H1 (cell line): ENCODE results near the gene EIF4ENIF1. TPM values are rescaled to one million over a fixed set of nuclear protein-coding genes. Genes with fewer than 3 reads are reported as not detected.

Experiments used
- CTCF ChIA-PET: fragments of 300-600 bp; sonication (Branson Sonifier 250); formaldehyde crosslinking; loops from one replicate; lab custom pipeline; 2021; ENCODE audit not compliant: partially characterized antibody; lab: Charles Lee
- POLR2A ChIA-PET: fragments of 300-600 bp; sonication (Branson Sonifier 250); formaldehyde crosslinking; loops from one replicate; lab custom pipeline; 2021; ENCODE audit warnings: inconsistent platforms; ENCODE audit not compliant: partially characterized antibody; lab: Charles Lee
- DNase-seq, 2 experiments: peaks; one replicate each; pipeline versions ENCODE4 v3.0.0 to v3.0.0-alpha.2; 2010 to 2022; ENCODE audit warnings: low spot score in 2 of 2, low read depth in 1 of 2, mixed read lengths in 1 of 2
- FAIRE-seq: peaks from 2 replicates; lab custom pipeline; 2011; peaks lifted over from hg19 to GRCh38; lab: Jason Lieb, UNC
- H2AFZ ChIP-seq: 2 replicates; pipeline ENCODE4 v1.8.1; 2012; ENCODE audit warnings: low read length, inconsistent platforms
- H2AK5ac ChIP-seq: 2 replicates; pipeline ENCODE4 v1.6.1; 2013; ENCODE audit warnings: low read depth, low read length
- H2BK120ac ChIP-seq: replicated peaks from 2 replicates; pipeline ENCODE3; 2013; ENCODE audit warnings: low read depth, low read length, inconsistent platforms
- H2BK12ac ChIP-seq: 2 replicates; pipeline ENCODE4 v1.6.1; 2013; ENCODE audit warnings: low read depth, low read length
- H2BK15ac ChIP-seq: 2 replicates; pipeline ENCODE4 v1.6.1; 2013; ENCODE audit warnings: low read length
- H2BK20ac ChIP-seq: 2 replicates; pipeline ENCODE4 v1.6.1; 2013; ENCODE audit warnings: low read length
- H2BK5ac ChIP-seq: 2 replicates; pipeline ENCODE4 v1.6.1; 2013; ENCODE audit warnings: low read depth, low read length
- H3K14ac ChIP-seq: 2 replicates; pipeline ENCODE4 v1.6.1; 2013; ENCODE audit warnings: inconsistent platforms; ENCODE audit not compliant: insufficient read length
- H3K18ac ChIP-seq: 2 replicates; pipeline ENCODE4 v1.6.1; 2013; ENCODE audit warnings: low read length; ENCODE audit errors: extremely low read depth
- H3K23ac ChIP-seq: 2 replicates; pipeline ENCODE4 v1.6.1; 2013; ENCODE audit warnings: inconsistent platforms; ENCODE audit not compliant: insufficient read length
- H3K23me2 ChIP-seq: 2 replicates; pipeline ENCODE4 v1.6.1; 2013; ENCODE audit warnings: low read depth, low read length
- H3K27ac ChIP-seq: 2 replicates; pipeline ENCODE4 v1.6.1; 2011; ENCODE audit warnings: low read depth, low read length, inconsistent platforms
- H3K27me3 ChIP-seq, 4 experiments: replicated peaks in 1 of 4; 1 replicate in 1 of 4; 2 replicates in 3 of 4; pipeline versions ENCODE4 v1.6.1 to v1.8.1; 2011 to 2013; ENCODE audit warnings: low read length in 3 of 4, mild to moderate bottlenecking in 3 of 4, inconsistent platforms in 2 of 4, mixed read lengths in 2 of 4, moderate library complexity in 1 of 4; ENCODE audit not compliant: control insufficient read depth in 3 of 4, insufficient read depth in 3 of 4; ENCODE audit errors: extremely low read depth in 1 of 4
- H3K36me3 ChIP-seq, 4 experiments: 2 replicates each; pipeline versions ENCODE4 v1.6.1 to v1.8.1; 2011 to 2013; ENCODE audit warnings: mild to moderate bottlenecking in 4 of 4, low read length in 3 of 4, moderate library complexity in 2 of 4, control low read depth in 1 of 4, inconsistent platforms in 1 of 4; ENCODE audit not compliant: insufficient read depth in 4 of 4, control insufficient read depth in 2 of 4
- H3K4ac ChIP-seq: replicated peaks from 2 replicates; pipeline ENCODE3; 2013; ENCODE audit warnings: low read length, low read depth, mixed read lengths, inconsistent platforms; ENCODE audit not compliant: insufficient read length
- H3K4me1 ChIP-seq, 4 experiments: replicated peaks in 1 of 4; 1 replicate in 1 of 4; 2 replicates in 3 of 4; pipeline versions ENCODE4 v1.6.1 to v1.8.1; 2011 to 2013; ENCODE audit warnings: low read length in 3 of 4, inconsistent platforms in 2 of 4, mixed read lengths in 1 of 4; ENCODE audit not compliant: insufficient read depth in 4 of 4, control insufficient read depth in 3 of 4
- H3K4me2 ChIP-seq, 2 experiments: 2 replicates each; pipeline versions ENCODE4 v1.6.1 to v1.8.1; 2011 to 2013; ENCODE audit warnings: low read depth in 2 of 2, low read length in 2 of 2, control low read depth in 1 of 2, inconsistent platforms in 1 of 2, mild to moderate bottlenecking in 1 of 2; ENCODE audit not compliant: insufficient read depth in 1 of 2
- H3K4me3 ChIP-seq, 4 experiments: fragments of 200-600, 300-600 bp in 1 of 4; sonication (generic), shearing (Covaris generic), sonication (Bioruptor Twin) in 1 of 4; 2 replicates each; pipeline versions ENCODE4 v1.5.1 to v1.8.1; 2011 to 2016; ENCODE audit warnings: low read length in 4 of 4, low read depth in 3 of 4, control low read depth in 2 of 4, inconsistent platforms in 2 of 4, mild to moderate bottlenecking in 2 of 4, mixed read lengths in 1 of 4, moderate library complexity in 1 of 4; ENCODE audit not compliant: insufficient read depth in 2 of 4; ENCODE audit errors: extremely low read depth in 1 of 4
- H3K56ac ChIP-seq: replicated peaks from 2 replicates; pipeline ENCODE3; 2013; ENCODE audit warnings: low read depth, mild to moderate bottlenecking, mixed read lengths, low read length, inconsistent platforms; ENCODE audit not compliant: insufficient read length
- H3K79me1 ChIP-seq: 2 replicates; pipeline ENCODE4 v1.6.1; 2013; ENCODE audit warnings: low read depth, low read length, control low read depth
- H3K79me2 ChIP-seq, 2 experiments: 2 replicates each; pipeline versions ENCODE4 v1.6.1 to v1.8.1; 2012 to 2013; ENCODE audit warnings: low read length in 2 of 2, mild to moderate bottlenecking in 2 of 2, inconsistent platforms in 1 of 2; ENCODE audit not compliant: insufficient read depth in 2 of 2, control insufficient read depth in 1 of 2
- H3K9ac ChIP-seq, 4 experiments: replicated peaks in 1 of 4; 1 replicate in 1 of 4; 2 replicates in 3 of 4; pipeline versions ENCODE4 v1.6.1 to v1.8.1; 2011 to 2013; ENCODE audit warnings: low read depth in 3 of 4, low read length in 3 of 4, control low read depth in 2 of 4, mild to moderate bottlenecking in 2 of 4, moderate library complexity in 2 of 4, inconsistent platforms in 1 of 4; ENCODE audit errors: extremely low read depth in 1 of 4
- H3K9me3 ChIP-seq, 2 experiments: 2 replicates each; pipeline versions ENCODE4 v1.6.1 to v1.8.1; 2012 to 2013; ENCODE audit warnings: mild to moderate bottlenecking in 2 of 2, moderate library complexity in 2 of 2, control low read depth in 1 of 2, inconsistent platforms in 1 of 2, low read depth in 1 of 2, low read length in 1 of 2, mixed read lengths in 1 of 2; ENCODE audit not compliant: insufficient read depth in 2 of 2
- H4K20me1 ChIP-seq, 2 experiments: replicated peaks in 1 of 2; 2 replicates each; pipeline versions ENCODE3 to v1.8.1; 2011 to 2013; ENCODE audit warnings: inconsistent platforms in 2 of 2, low read length in 2 of 2, mild to moderate bottlenecking in 1 of 2; ENCODE audit not compliant: insufficient read depth in 2 of 2, control insufficient read depth in 1 of 2
- H4K5ac ChIP-seq: 2 replicates; pipeline ENCODE4 v1.6.1; 2013; ENCODE audit warnings: low read length, low read depth, mixed read lengths, inconsistent platforms; ENCODE audit not compliant: insufficient read length
- H4K8ac ChIP-seq: 2 replicates; pipeline ENCODE4 v1.8.0; 2013; ENCODE audit warnings: mild to moderate bottlenecking, moderate library complexity, low read length, inconsistent platforms; ENCODE audit not compliant: insufficient read depth; ENCODE audit errors: extremely low read depth
- H4K91ac ChIP-seq: replicated peaks from 2 replicates; pipeline ENCODE3; 2013; ENCODE audit warnings: low read length, mixed read lengths, inconsistent platforms; ENCODE audit not compliant: insufficient read length
- JUND ChIP-seq: IDR thresholded peaks from 2 replicates; pipeline ENCODE4 v1.6.1; 2011; ENCODE audit warnings: mild to moderate bottlenecking, improper control_type of control experiment, low read length
- RAD21 ChIP-seq, 2 experiments: IDR thresholded peaks in 1 of 2; conservative IDR thresholded peaks in 1 of 2; 2 replicates each; pipeline ENCODE4 v1.6.1; 2011; ENCODE audit warnings: low read depth in 2 of 2, low read length in 2 of 2, improper control_type of control experiment in 1 of 2, inconsistent platforms in 1 of 2, mild to moderate bottlenecking in 1 of 2, moderate library complexity in 1 of 2
- RNF2 ChIP-seq: fragments of 200-900, 300-1000 bp; sonication (generic); IDR thresholded peaks from 2 replicates; pipeline ENCODE4 v1.7.1; 2016; ENCODE audit warnings: borderline replicate concordance, low read depth, mild to moderate bottlenecking, antibody characterized with exemption, low read length; ENCODE audit not compliant: poor library complexity, severe bottlenecking; ENCODE audit errors: missing control alignments
- SP1 ChIP-seq: IDR thresholded peaks from 2 replicates; pipeline ENCODE4 v1.6.1; 2011; ENCODE audit warnings: low read depth, low read length
- SUZ12 ChIP-seq: fragments of 200-600 bp; sonication (generic); IDR thresholded peaks from 2 replicates; pipeline ENCODE4 v1.6.1; 2012; ENCODE audit warnings: mild to moderate bottlenecking, inconsistent platforms, low read length, moderate library complexity, mixed read lengths
- WGBS, 2 experiments: shearing (Covaris generic) in 1 of 2; methylation state at CpG; one replicate each; pipeline versions ENCODE4 v1.1.6 to v1.1.7; 2013 to 2015; ENCODE audit warnings: low lambda C conversion rate in 2 of 2, mixed read lengths in 2 of 2, inconsistent platforms in 1 of 2, low coverage in 1 of 2, missing lambda C conversion rate in 1 of 2; ENCODE audit not compliant: insufficient replicate concordance in 2 of 2, insufficient coverage in 1 of 2, insufficient read length in 1 of 2; ENCODE audit errors: extremely low coverage in 1 of 2, missing lambda C conversion rate in 1 of 2; 5-methylcytosine and 5-hydroxymethylcytosine counted together
- polyA plus RNA-seq, 7 experiments: library from polyadenylated mRNA; depleted of rRNA in 3 of 7; stranded (reverse) in 5 of 7; unstranded in 2 of 7; fragments of >200 nt in 5 of 7; fragments of 200-250 nt in 2 of 7; gene quantifications; 1 replicate in 5 of 7; 2 replicates in 1 of 7; 4 replicates in 1 of 7; pipeline versions ENCODE4 v1.2.1 to v1.2.3, GENCODE V29; 2011 to 2013; ENCODE audit warnings: missing spikeins in 2 of 7, mixed read lengths in 2 of 7
- total RNA-seq: library from RNA; stranded (reverse); fragmentation: NEBNext Ultra II Directional; extraction: Animal tissue kit (Norgen Biotek cat#: 25700); gene quantifications from 2 replicates; pipeline ENCODE4 v1.2.1, GENCODE V29; 2021

EIF4ENIF1 gene
- total and polyA plus RNA-seq, 2 of the 8 experiments (the other 6 are each of a cell fraction or from before 2014, with no cell fraction given), result 21.9 to 23.6 TPM

DNA sequence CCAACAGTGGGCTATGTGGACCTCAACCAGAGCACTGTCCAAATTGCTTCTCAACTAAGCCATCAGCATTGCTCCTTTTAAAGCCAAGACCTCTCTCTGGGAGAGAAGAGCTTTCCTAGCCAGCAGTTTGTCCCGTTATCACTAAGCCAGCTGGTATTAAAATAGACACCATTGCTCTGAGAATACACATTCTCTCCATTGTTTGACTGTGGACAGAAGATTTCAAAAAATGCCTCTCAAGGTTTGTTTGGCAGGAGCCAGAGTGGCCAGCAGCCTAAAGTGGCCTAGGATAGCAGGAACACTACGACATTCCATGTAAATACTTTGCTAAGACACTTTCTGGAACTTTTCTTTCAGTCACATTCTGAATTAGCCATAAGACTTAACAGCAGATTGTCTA is 41.3 kb downstream of the EIF4ENIF1 start:
- WGBS, 2 experiments, result 98% methylated on average over 2 of the region's 2 CpGs; no CpG with 5 or more reads in 1 of the 2 experiments
- Histone ChIP-seq H3K9me3 (no peaks in the 10 kb centered on the region), H3K79me2 (no peaks in the 10 kb centered on the region), H3K23ac (no peak overlapping the region), H2BK15ac (no peak overlapping the region), H3K23me2 (no peaks in the 10 kb centered on the region), H3K18ac (no peak overlapping the region), H2BK5ac (no peak overlapping the region), H3K14ac (no peak overlapping the region), H2BK12ac (no peak overlapping the region), H4K8ac (no peak overlapping the region), H3K79me1 (no peaks in the 10 kb centered on the region), H2BK20ac (no peak overlapping the region), H3K4ac (no peak overlapping the region), H3K56ac (no peak overlapping the region), H4K20me1 (peaks cover 0 to 3% of the 10 kb centered on the region in 2 experiments), H3K36me3 (peaks cover 0 to 10% (median 7%) of the 10 kb centered on the region in 4 experiments; a peak in 4 of 8 replicates), H4K91ac (no peak overlapping the region), H3K9ac (no peak overlapping the region), H2AK5ac (no peak overlapping the region), H3K27me3 (peaks cover 0 to 1% (median 0%) of the 10 kb centered on the region in 4 experiments; a peak in 1 of 7 replicates), H3K4me1 (no peaks in the 10 kb centered on the region), H4K5ac (no peak overlapping the region), H3K27ac (no peak overlapping the region), H3K4me3 (no peak overlapping the region), H3K4me2 (no peak overlapping the region), H2AFZ (no peak overlapping the region), H2BK120ac (no peak overlapping the region)
- ChIA-PET POLR2A (interaction anchor here (1.1 to 3.8 kb wide), 6 partner anchors 9 to 31 kb away, joined by 3 to 15 read pairs (median 5); no protein-coding TSS in a partner anchor), CTCF (interaction anchor here (0.6 to 2.1 kb wide), 3 partner anchors 9 to 188 kb away, joined by 3 to 7 read pairs (median 3); no protein-coding TSS in a partner anchor)
- no peak for FAIRE-seq
- no peak for DNase-seq
- TF ChIP-seq RNF2, result no peak
- TF ChIP-seq SUZ12, result no peak
- TF ChIP-seq JUND, result no peak
- TF ChIP-seq RAD21 (IDR thresholded peaks at IDR 0.05 in 1 of 2, conservative IDR thresholded peaks at IDR 0.05 in 1 of 2; ENCODE audit: low read depth in 2 of 2, low read length in 2 of 2), result no peak
- TF ChIP-seq SP1, result no peak
